H1 (cell line): ENCODE measurements around the gene EFEMP1. TPM values are rescaled to one million over a fixed set of nuclear protein-coding genes. Genes with fewer than 3 reads are reported as not detected.

ENCODE experiments used
- CHD1 ChIP-seq: IDR thresholded peaks from 2 replicates; pipeline ENCODE4 v1.6.1; 2012; ENCODE audit warnings: low read depth, low read length, improper control_type of control experiment
- EGR1 ChIP-seq: IDR thresholded peaks from 2 replicates; pipeline ENCODE4 v1.6.1; 2011; ENCODE audit warnings: low read depth, low read length, borderline replicate concordance
- HDAC2 ChIP-seq, 2 experiments: fragments of 300-600 bp in 1 of 2; sonication (generic) in 1 of 2; IDR thresholded peaks; 2 replicates each; pipeline ENCODE4 v1.6.1; 2011 to 2012; ENCODE audit warnings: low read depth in 2 of 2, low read length in 2 of 2, mild to moderate bottlenecking in 2 of 2, moderate library complexity in 2 of 2, borderline replicate concordance in 1 of 2, inconsistent platforms in 1 of 2
- NANOG ChIP-seq: IDR thresholded peaks from 2 replicates; pipeline ENCODE4 v1.6.1; 2011; ENCODE audit warnings: low read length, low read depth, mild to moderate bottlenecking, inconsistent platforms; ENCODE audit not compliant: insufficient read depth, poor library complexity, severe bottlenecking
- POLR2AphosphoS5 ChIP-seq: IDR thresholded peaks from 2 replicates; pipeline ENCODE4 v1.6.1; 2011; ENCODE audit warnings: low read depth, low read length
- RNF2 ChIP-seq: fragments of 200-900, 300-1000 bp; sonication (generic); IDR thresholded peaks from 2 replicates; pipeline ENCODE4 v1.7.1; 2016; ENCODE audit warnings: borderline replicate concordance, low read depth, mild to moderate bottlenecking, antibody characterized with exemption, low read length; ENCODE audit not compliant: poor library complexity, severe bottlenecking; ENCODE audit errors: missing control alignments
- SIX5 ChIP-seq: IDR thresholded peaks from 2 replicates; pipeline ENCODE4 v1.6.1; 2011; ENCODE audit warnings: mild to moderate bottlenecking, low read depth, low read length
- TBP ChIP-seq: IDR thresholded peaks from 2 replicates; pipeline ENCODE4 v1.6.1; 2011; ENCODE audit warnings: low read depth, low read length, improper control_type of control experiment
- TCF12 ChIP-seq: IDR thresholded peaks from 2 replicates; pipeline ENCODE4 v1.6.1; 2011; ENCODE audit warnings: low read depth, mild to moderate bottlenecking, low read length
- polyA plus RNA-seq, 7 experiments: library from polyadenylated mRNA; depleted of rRNA in 3 of 7; stranded (reverse) in 5 of 7; unstranded in 2 of 7; fragments of >200 nt in 5 of 7; fragments of 200-250 nt in 2 of 7; gene quantifications; 1 replicate in 5 of 7; 2 replicates in 1 of 7; 4 replicates in 1 of 7; pipeline versions ENCODE4 v1.2.1 to v1.2.3, GENCODE V29; 2011 to 2013; ENCODE audit warnings: missing spikeins in 2 of 7, mixed read lengths in 2 of 7
- total RNA-seq: library from RNA; stranded (reverse); fragmentation: NEBNext Ultra II Directional; extraction: Animal tissue kit (Norgen Biotek cat#: 25700); gene quantifications from 2 replicates; pipeline ENCODE4 v1.2.1, GENCODE V29; 2021

Gene EFEMP1
- total and polyA plus RNA-seq, 2 of the 8 experiments (the other 6 are each of a cell fraction or from before 2014, with no cell fraction given), result 15.5 to 19.7 TPM

DNA sequence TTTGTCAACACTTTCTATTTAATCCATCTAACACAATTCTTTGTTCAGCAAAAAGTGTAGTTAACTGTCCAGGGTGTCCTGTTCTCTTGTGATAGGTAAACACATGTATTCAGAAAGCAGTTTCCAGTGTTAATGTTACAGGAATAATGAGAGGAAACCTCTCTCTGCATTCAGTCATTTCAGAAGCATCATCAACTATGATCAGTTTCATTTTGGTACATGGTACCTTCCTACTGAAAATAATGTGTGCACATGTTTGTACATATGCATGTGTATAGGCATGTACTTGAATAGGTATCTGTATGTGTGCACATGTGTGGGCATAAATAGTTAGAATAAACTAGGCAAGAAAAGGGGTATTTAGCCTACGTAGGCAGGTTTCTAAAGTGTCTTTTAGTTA, 16.6 kb downstream of the EFEMP1 start (continued):
- TF ChIP-seq POLR2AphosphoS5, result no peak
- no peak for TF ChIP-seq RNF2
- no peak for TF ChIP-seq SIX5
- no peak for TF ChIP-seq EGR1
- TF ChIP-seq TCF12, result no peak
- TF ChIP-seq TBP, result no peak
- no peak for TF ChIP-seq CHD1
- TF ChIP-seq NANOG, result no peak
- TF ChIP-seq HDAC2 (IDR thresholded peaks at IDR 0.05; ENCODE audit: borderline replicate concordance in 1 of 2, low read depth in 2 of 2, low read length in 2 of 2), result no peak
